Liver (tissue), 3 donors: ENCODE data around the gene PLEKHA7.

Experiments
- CTCF ChIP-seq: fragments of 150-350 bp; IDR thresholded peaks from 2 replicates; pipeline ENCODE4 v1.5.1; 2017; ENCODE audit warnings: improper control_type of control experiment, low read depth, low read length; ENCODE audit not compliant: missing input control
- JUND ChIP-seq, 2 donors: IDR thresholded peaks; 2 replicates each; pipeline ENCODE4 v1.6.1; 2016; ENCODE audit warnings: antibody characterized with exemption in 2 of 2
- MAX ChIP-seq: IDR thresholded peaks from 2 replicates; pipeline ENCODE4 v1.6.1; 2016; ENCODE audit warnings: antibody characterized with exemption
- REST ChIP-seq: IDR thresholded peaks from 2 replicates; pipeline ENCODE4 v1.6.1; 2016; ENCODE audit warnings: antibody characterized with exemption, mild to moderate bottlenecking
- TAF1 ChIP-seq: conservative IDR thresholded peaks from 2 replicates; pipeline ENCODE4 v1.6.1; 2016; ENCODE audit warnings: antibody characterized with exemption, mild to moderate bottlenecking
- ZBTB33 ChIP-seq: IDR thresholded peaks from 2 replicates; pipeline ENCODE4 v1.6.1; 2016; ENCODE audit warnings: antibody characterized with exemption
- donor health status: healthy.
- donor health status: healthy.

GRCh38 chr11:16960250-16960649 is 54.0 kb downstream of the PLEKHA7 start:
- TF ChIP-seq CTCF: no peak
- TF ChIP-seq JUND (IDR thresholded peaks at IDR 0.05): no peak
- TF ChIP-seq REST: no peak
- no peak for TF ChIP-seq MAX
- no peak for TF ChIP-seq TAF1
- no peak for TF ChIP-seq ZBTB33
